Measurements from ENCODE around the gene PPARG. TPM values are rescaled to one million over a fixed set of nuclear protein-coding genes. Genes with fewer than 3 reads are reported as not detected.
"Not testable (repeated sequence)": the region's sequence is repeated elsewhere in the genome, so short reads cannot be mapped to it uniquely, and the experiment has no call there.

Gene PPARG
- total RNA-seq, 1 donor from 2014 or later = 40.1 TPM

- Mint-ChIP-seq H3K4me3 (ENCODE audit: low read depth) (no peak overlapping the region), H3K9me3 (peaks cover 4% of the 10 kb centered on the region), H3K36me3 (ENCODE audit: low read depth) (peaks cover 42% of the 10 kb centered on the region), H3K4me1 (ENCODE audit: low read depth) (peaks cover 34% of the 10 kb centered on the region), H3K27ac (no peak overlapping the region), H3K27me3 (ENCODE audit: low read depth) (peaks cover 12% of the 10 kb centered on the region)
- no peak for DNase-seq (ENCODE audit: low spot score)
- intact Hi-C loops (cut with micrococcal nuclease) = loop anchor here (1.0 to 5.0 kb wide), 3 partner anchors 11 to 38 kb away; no protein-coding TSS in a partner anchor
These were observed 95.8 kb downstream of the PPARG start for GRCh38 chr3:12384451-12385233.

GRCh38 chr3:12386514-12387291 is 97.8 kb downstream of the PPARG start:
- peaks cover 12% of the 10 kb centered on the region for H3K27me3 Mint-ChIP-seq (ENCODE audit: low read depth)
- H3K36me3 Mint-ChIP-seq (ENCODE audit: low read depth) = peaks cover 37% of the 10 kb centered on the region
- DNase-seq (ENCODE audit: low spot score) = not testable (repeated sequence)

GRCh38 chr3:12388185-12388584 is 99.3 kb downstream of the PPARG start:
- DNase-seq (ENCODE audit: low spot score) = no peak
- peaks cover 40% of the 10 kb centered on the region for H3K36me3 Mint-ChIP-seq (ENCODE audit: low read depth)
- no peak overlapping the region for H3K4me3 Mint-ChIP-seq (ENCODE audit: low read depth)
- no peak overlapping the region for H3K27ac Mint-ChIP-seq
- intact Hi-C loops (cut with micrococcal nuclease) = no loop called here
- H3K4me1 Mint-ChIP-seq (ENCODE audit: low read depth) = peaks cover 25% of the 10 kb centered on the region
- peaks cover 12% of the 10 kb centered on the region for H3K27me3 Mint-ChIP-seq (ENCODE audit: low read depth)
- peaks cover 4% of the 10 kb centered on the region for H3K9me3 Mint-ChIP-seq

More at GRCh38 chr3:12386514-12387291, 97.8 kb downstream of the PPARG start:
- intact Hi-C loops (cut with micrococcal nuclease); H3K4me3 Mint-ChIP-seq (ENCODE audit: low read depth); H3K27ac Mint-ChIP-seq; H3K9me3 Mint-ChIP-seq: not testable (repeated sequence)
- peaks cover 25% of the 10 kb centered on the region for H3K4me1 Mint-ChIP-seq (ENCODE audit: low read depth)

- H3K9me3 Mint-ChIP-seq = no peaks in the 10 kb centered on the region
- peaks cover 30% of the 10 kb centered on the region for H3K36me3 Mint-ChIP-seq (ENCODE audit: low read depth)
- intact Hi-C loops (cut with micrococcal nuclease) = no loop called here
- H3K4me3 Mint-ChIP-seq (ENCODE audit: low read depth) = no peak overlapping the region
- H3K27ac Mint-ChIP-seq = no peak overlapping the region
- peaks cover 25% of the 10 kb centered on the region for H3K4me1 Mint-ChIP-seq (ENCODE audit: low read depth)
- DNase-seq (ENCODE audit: low spot score) = no peak
- H3K27me3 Mint-ChIP-seq (ENCODE audit: low read depth) = peaks cover 2% of the 10 kb centered on the region
These were observed 103.4 kb downstream of the PPARG start for GRCh38 chr3:12392101-12392878.

GRCh38 chr3:12393894-12394293 is 105.0 kb downstream of the PPARG start:
- H3K27ac Mint-ChIP-seq = no peak overlapping the region
- no peak for DNase-seq (ENCODE audit: low spot score)

GRCh38 chr3:12394569-12395271 is 105.8 kb downstream of the PPARG start:
- peaks cover 15% of the 10 kb centered on the region for H3K27me3 Mint-ChIP-seq (ENCODE audit: low read depth)
- H3K4me3 Mint-ChIP-seq (ENCODE audit: low read depth) = peak overlapping the region; percentile 5
- peak overlapping the region; percentile 75 for H3K27ac Mint-ChIP-seq
- peaks cover 18% of the 10 kb centered on the region for H3K4me1 Mint-ChIP-seq (ENCODE audit: low read depth)
- H3K36me3 Mint-ChIP-seq (ENCODE audit: low read depth) = peaks cover 27% of the 10 kb centered on the region
- DNase-seq (ENCODE audit: low spot score) = no peak
- no peaks in the 10 kb centered on the region for H3K9me3 Mint-ChIP-seq
- intact Hi-C loops (cut with micrococcal nuclease) = loop anchor here (1.0 to 5.0 kb wide), 9 partner anchors 10 to 201 kb away; partner anchors contain the start of genes PPARG and TSEN2

More at GRCh38 chr3:12393894-12394293, 105.0 kb downstream of the PPARG start:
- peaks cover 15% of the 10 kb centered on the region for H3K27me3 Mint-ChIP-seq (ENCODE audit: low read depth)
- no peak overlapping the region for H3K4me3 Mint-ChIP-seq (ENCODE audit: low read depth)
- H3K36me3 Mint-ChIP-seq (ENCODE audit: low read depth) = peaks cover 33% of the 10 kb centered on the region
- H3K9me3 Mint-ChIP-seq = no peaks in the 10 kb centered on the region
- intact Hi-C loops (cut with micrococcal nuclease) = loop anchor here (2.0 kb wide), 2 partner anchors 77 to 105 kb away; partner anchors contain the start of gene PPARG
- peaks cover 18% of the 10 kb centered on the region for H3K4me1 Mint-ChIP-seq (ENCODE audit: low read depth)

- H3K27ac Mint-ChIP-seq = peak overlapping the region; percentile 75
- intact Hi-C loops (cut with micrococcal nuclease) = loop anchor here (1.0 to 5.0 kb wide), 9 partner anchors 11 to 202 kb away; partner anchors contain the start of genes PPARG and TSEN2
These were observed 106.6 kb downstream of the PPARG start for GRCh38 chr3:12395349-12396012.

GRCh38 chr3:12396471-12396870 is 107.6 kb downstream of the PPARG start:
- Mint-ChIP-seq H3K9me3 (no peaks in the 10 kb centered on the region), H3K4me1 (ENCODE audit: low read depth) (peaks cover 29% of the 10 kb centered on the region), H3K36me3 (ENCODE audit: low read depth) (peaks cover 22% of the 10 kb centered on the region), H3K4me3 (ENCODE audit: low read depth) (no peak overlapping the region), H3K27ac (no peak overlapping the region), H3K27me3 (ENCODE audit: low read depth) (peaks cover 15% of the 10 kb centered on the region)
- DNase-seq (ENCODE audit: low spot score) = no peak
- intact Hi-C loops (cut with micrococcal nuclease) = loop anchor here (5.0 kb wide), 1 partner anchor 86 kb away; the partner anchor contains the start of gene TSEN2

More at GRCh38 chr3:12395349-12396012, 106.6 kb downstream of the PPARG start:
- Mint-ChIP-seq H3K4me1 (ENCODE audit: low read depth) (peaks cover 21% of the 10 kb centered on the region), H3K36me3 (ENCODE audit: low read depth) (peaks cover 27% of the 10 kb centered on the region), H3K9me3 (no peaks in the 10 kb centered on the region), H3K4me3 (ENCODE audit: low read depth) (peak overlapping the region; percentile 57), H3K27me3 (ENCODE audit: low read depth) (peaks cover 15% of the 10 kb centered on the region)
- peak; percentile 11 for DNase-seq (ENCODE audit: low spot score)

- intact Hi-C loops (cut with micrococcal nuclease) = loop anchor here (5.0 kb wide), 1 partner anchor 83 kb away; the partner anchor contains the start of gene TSEN2
- Mint-ChIP-seq H3K27ac (no peak overlapping the region), H3K4me3 (ENCODE audit: low read depth) (no peak overlapping the region), H3K36me3 (ENCODE audit: low read depth) (peaks cover 9% of the 10 kb centered on the region), H3K27me3 (ENCODE audit: low read depth) (peaks cover 17% of the 10 kb centered on the region), H3K4me1 (ENCODE audit: low read depth) (peaks cover 25% of the 10 kb centered on the region), H3K9me3 (no peaks in the 10 kb centered on the region)
- DNase-seq (ENCODE audit: low spot score) = no peak
These were observed 110.4 kb downstream of the PPARG start for GRCh38 chr3:12399226-12399625.

- Mint-ChIP-seq H3K27me3 (ENCODE audit: low read depth) (peaks cover 17% of the 10 kb centered on the region), H3K27ac (peak overlapping the region; percentile 33)
These were observed 111.8 kb downstream of the PPARG start for GRCh38 chr3:12400616-12401194.

GRCh38 chr3:12401208-12401607 is 112.3 kb downstream of the PPARG start:
- DNase-seq (ENCODE audit: low spot score) = no peak

More at GRCh38 chr3:12400616-12401194, 111.8 kb downstream of the PPARG start:
- intact Hi-C loops (cut with micrococcal nuclease) = no loop called here
- no peak for DNase-seq (ENCODE audit: low spot score)
- no peak overlapping the region for H3K4me3 Mint-ChIP-seq (ENCODE audit: low read depth)
- peaks cover 4% of the 10 kb centered on the region for H3K36me3 Mint-ChIP-seq (ENCODE audit: low read depth)
- no peaks in the 10 kb centered on the region for H3K9me3 Mint-ChIP-seq
- H3K4me1 Mint-ChIP-seq (ENCODE audit: low read depth) = peaks cover 15% of the 10 kb centered on the region

More at GRCh38 chr3:12401208-12401607, 112.3 kb downstream of the PPARG start:
- no peaks in the 10 kb centered on the region for H3K9me3 Mint-ChIP-seq
- H3K27ac Mint-ChIP-seq = peak overlapping the region; percentile 33
- intact Hi-C loops (cut with micrococcal nuclease) = no loop called here
- peaks cover 17% of the 10 kb centered on the region for H3K27me3 Mint-ChIP-seq (ENCODE audit: low read depth)
- H3K4me1 Mint-ChIP-seq (ENCODE audit: low read depth) = peaks cover 14% of the 10 kb centered on the region
- H3K4me3 Mint-ChIP-seq (ENCODE audit: low read depth) = no peak overlapping the region
- peaks cover 9% of the 10 kb centered on the region for H3K36me3 Mint-ChIP-seq (ENCODE audit: low read depth)
